HEK293 (cell line): ENCODE results near the gene MT1F.

Experiments used
- CTCF ChIA-PET: fragments of 350-600 bp; formaldehyde crosslinking; extraction: SDS; loops from one replicate; lab custom pipeline; 2021; ENCODE audit warnings: antibody characterized with exemption; lab: Yijun Ruan, JAX
- POLR2A ChIA-PET: fragments of 300-600 bp; formaldehyde crosslinking; extraction: SDS; loops from one replicate; lab custom pipeline; 2020; ENCODE audit warnings: antibody characterized with exemption, inconsistent platforms; lab: Yijun Ruan, JAX
- H3K27ac ChIP-seq: fragments of 200-500 bp; sonication (Bioruptor generic); 2 replicates; pipeline ENCODE4 v1.5.1; 2014; ENCODE audit warnings: low read depth, low read length, control low read depth, inconsistent platforms; ENCODE audit errors: extremely low read depth
- H3K36me3 ChIP-seq, 2 experiments: fragments of 200-500 bp in 1 of 2; sonication (Bioruptor generic) in 1 of 2; 1 replicate in 1 of 2; 2 replicates in 1 of 2; pipeline ENCODE4 v1.5.1; 2014 to 2017; ENCODE audit warnings: inconsistent platforms in 2 of 2, low read length in 2 of 2; ENCODE audit not compliant: control insufficient read depth in 2 of 2, insufficient read depth in 1 of 2
- H3K4me1 ChIP-seq: fragments of 200-500 bp; sonication (Bioruptor generic); 2 replicates; pipeline ENCODE4 v1.5.1; 2014; ENCODE audit warnings: mild to moderate bottlenecking, low read length, inconsistent platforms; ENCODE audit not compliant: control insufficient read depth, insufficient read depth
- H3K4me3 ChIP-seq: 2 replicates; pipeline ENCODE4 v1.5.1; 2011; ENCODE audit warnings: low read depth, mild to moderate bottlenecking, control low read depth, low read length, moderate library complexity
- H3K9me3 ChIP-seq: fragments of 200-500 bp; sonication (Bioruptor generic); 2 replicates; pipeline ENCODE4 v1.5.1; 2014; ENCODE audit warnings: low read depth, low read length, inconsistent platforms; ENCODE audit not compliant: control insufficient read depth, insufficient read depth
- HOXD13 ChIP-seq: sonication (generic); formaldehyde crosslinking; IDR thresholded peaks from 2 replicates; pipeline ENCODE4 v1.8.0; 2022; ENCODE audit warnings: missing genetic modification reagents, borderline replicate concordance
- KLF16 ChIP-seq: fragments of 450-650 bp; formaldehyde crosslinking; IDR thresholded peaks from 2 replicates; pipeline ENCODE4 v1.5.1; 2017; ENCODE audit warnings: missing biosample characterization, missing genetic modification characterization
- PRDM10 ChIP-seq: fragments of 450-650 bp; formaldehyde crosslinking; IDR thresholded peaks from 2 replicates; pipeline ENCODE4 v1.5.1; 2016; ENCODE audit warnings: missing biosample characterization, missing genetic modification characterization
- RBAK ChIP-seq: fragments of 450-650 bp; formaldehyde crosslinking; IDR thresholded peaks from 2 replicates; pipeline ENCODE4 v1.5.1; 2016; ENCODE audit warnings: missing biosample characterization, missing genetic modification characterization
- SALL2 ChIP-seq: fragments of 450-650 bp; formaldehyde crosslinking; IDR thresholded peaks from 2 replicates; pipeline ENCODE4 v1.5.0; 2017; ENCODE audit warnings: missing biosample characterization, mild to moderate bottlenecking, missing genetic modification characterization, borderline replicate concordance
- SCRT1 ChIP-seq: fragments of 450-650 bp; formaldehyde crosslinking; IDR thresholded peaks from 2 replicates; pipeline ENCODE4 v1.5.1; 2016; ENCODE audit warnings: missing biosample characterization, missing genetic modification characterization, borderline replicate concordance
- SP2 ChIP-seq: fragments of 450-650 bp; formaldehyde crosslinking; IDR thresholded peaks from 2 replicates; pipeline ENCODE4 v1.5.1; 2016; ENCODE audit warnings: missing biosample characterization, missing genetic modification characterization
- ZBTB44 ChIP-seq: fragments of 450-650 bp; IDR thresholded peaks from 2 replicates; pipeline ENCODE4 v1.5.1; 2018; ENCODE audit warnings: missing biosample characterization, mild to moderate bottlenecking, missing genetic modification characterization
- ZEB2 ChIP-seq: fragments of 450-650 bp; formaldehyde crosslinking; IDR thresholded peaks from 2 replicates; pipeline ENCODE4 v1.5.1; 2016; ENCODE audit warnings: missing biosample characterization, missing genetic modification characterization
- ZNF350 ChIP-seq: fragments of 450-650 bp; formaldehyde crosslinking; IDR thresholded peaks from 2 replicates; pipeline ENCODE4 v1.5.0; 2017; ENCODE audit warnings: missing biosample characterization, mild to moderate bottlenecking, missing genetic modification characterization
- ZNF473 ChIP-seq: fragments of 450-650 bp; formaldehyde crosslinking; IDR thresholded peaks from 2 replicates; pipeline ENCODE4 v1.5.1; 2017; ENCODE audit warnings: missing biosample characterization, missing genetic modification characterization
- ZNF623 ChIP-seq: fragments of 450-650 bp; formaldehyde crosslinking; IDR thresholded peaks from 2 replicates; pipeline ENCODE4 v1.5.1; 2016; ENCODE audit warnings: missing biosample characterization, missing genetic modification characterization
- ZNF785 ChIP-seq: fragments of 450-650 bp; formaldehyde crosslinking; IDR thresholded peaks from 2 replicates; pipeline ENCODE4 v1.5.1; 2016; ENCODE audit warnings: missing biosample characterization, missing genetic modification characterization
- TF ChIP-seq, protein P1 (sequence below): fragments of 450-650 bp; formaldehyde crosslinking; IDR thresholded peaks from 2 replicates; pipeline ENCODE4 v1.5.1; 2016; ENCODE audit warnings: missing biosample characterization, missing genetic modification characterization
- TF ChIP-seq, protein P2 (sequence below): fragments of 450-650 bp; formaldehyde crosslinking; IDR thresholded peaks from 2 replicates; pipeline ENCODE4 v1.5.1; 2016; ENCODE audit warnings: missing biosample characterization, missing genetic modification characterization
- TF ChIP-seq, protein P3 (sequence below): fragments of 450-650 bp; formaldehyde crosslinking; IDR thresholded peaks from 2 replicates; pipeline ENCODE4 v1.5.1; 2016; ENCODE audit warnings: missing biosample characterization, missing genetic modification characterization

MT1F gene

DNA sequence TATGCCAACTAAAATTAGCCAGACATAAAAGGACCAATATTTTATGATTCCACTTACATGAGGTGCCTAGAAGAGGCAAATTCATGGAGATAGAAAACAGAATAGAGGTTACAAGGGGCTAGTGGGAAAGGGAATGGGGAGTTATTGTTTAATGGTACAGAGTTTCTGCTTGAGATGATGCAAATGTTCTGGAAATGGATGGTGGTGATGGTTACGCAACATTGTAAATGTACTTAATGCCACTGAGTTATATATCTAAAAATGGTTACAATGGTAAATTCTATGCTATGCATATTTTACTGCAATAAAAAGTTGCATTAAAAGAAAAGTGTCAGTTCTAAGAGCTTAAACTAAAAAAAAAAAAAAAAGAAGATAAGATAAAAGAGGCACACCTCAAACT is 42.4 kb downstream of the MT1F start (continued):
- TF ChIP-seq, protein P1, sequence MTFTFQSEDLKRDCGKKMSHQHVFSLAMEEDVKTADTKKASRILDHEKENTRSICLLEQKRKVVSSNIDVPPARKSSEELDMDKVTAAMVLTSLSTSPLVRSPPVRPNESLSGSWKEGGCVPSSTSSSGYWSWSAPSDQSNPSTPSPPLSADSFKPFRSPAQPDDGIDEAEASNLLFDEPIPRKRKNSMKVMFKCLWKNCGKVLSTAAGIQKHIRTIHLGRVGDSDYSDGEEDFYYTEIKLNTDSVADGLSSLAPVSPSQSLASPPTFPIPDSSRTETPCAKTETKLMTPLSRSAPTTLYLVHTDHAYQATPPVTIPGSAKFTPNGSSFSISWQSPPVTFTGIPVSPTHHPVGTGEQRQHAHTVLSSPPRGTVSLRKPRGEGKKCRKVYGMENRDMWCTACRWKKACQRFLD (tag by site-specific recombination), result no peak
- TF ChIP-seq, protein P2, sequence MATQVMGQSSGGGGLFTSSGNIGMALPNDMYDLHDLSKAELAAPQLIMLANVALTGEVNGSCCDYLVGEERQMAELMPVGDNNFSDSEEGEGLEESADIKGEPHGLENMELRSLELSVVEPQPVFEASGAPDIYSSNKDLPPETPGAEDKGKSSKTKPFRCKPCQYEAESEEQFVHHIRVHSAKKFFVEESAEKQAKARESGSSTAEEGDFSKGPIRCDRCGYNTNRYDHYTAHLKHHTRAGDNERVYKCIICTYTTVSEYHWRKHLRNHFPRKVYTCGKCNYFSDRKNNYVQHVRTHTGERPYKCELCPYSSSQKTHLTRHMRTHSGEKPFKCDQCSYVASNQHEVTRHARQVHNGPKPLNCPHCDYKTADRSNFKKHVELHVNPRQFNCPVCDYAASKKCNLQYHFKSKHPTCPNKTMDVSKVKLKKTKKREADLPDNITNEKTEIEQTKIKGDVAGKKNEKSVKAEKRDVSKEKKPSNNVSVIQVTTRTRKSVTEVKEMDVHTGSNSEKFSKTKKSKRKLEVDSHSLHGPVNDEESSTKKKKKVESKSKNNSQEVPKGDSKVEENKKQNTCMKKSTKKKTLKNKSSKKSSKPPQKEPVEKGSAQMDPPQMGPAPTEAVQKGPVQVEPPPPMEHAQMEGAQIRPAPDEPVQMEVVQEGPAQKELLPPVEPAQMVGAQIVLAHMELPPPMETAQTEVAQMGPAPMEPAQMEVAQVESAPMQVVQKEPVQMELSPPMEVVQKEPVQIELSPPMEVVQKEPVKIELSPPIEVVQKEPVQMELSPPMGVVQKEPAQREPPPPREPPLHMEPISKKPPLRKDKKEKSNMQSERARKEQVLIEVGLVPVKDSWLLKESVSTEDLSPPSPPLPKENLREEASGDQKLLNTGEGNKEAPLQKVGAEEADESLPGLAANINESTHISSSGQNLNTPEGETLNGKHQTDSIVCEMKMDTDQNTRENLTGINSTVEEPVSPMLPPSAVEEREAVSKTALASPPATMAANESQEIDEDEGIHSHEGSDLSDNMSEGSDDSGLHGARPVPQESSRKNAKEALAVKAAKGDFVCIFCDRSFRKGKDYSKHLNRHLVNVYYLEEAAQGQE, result no peak
- TF ChIP-seq ZNF350 (tag by site-specific recombination), result no peak
- no peak for TF ChIP-seq ZNF473
- TF ChIP-seq, protein P3, sequence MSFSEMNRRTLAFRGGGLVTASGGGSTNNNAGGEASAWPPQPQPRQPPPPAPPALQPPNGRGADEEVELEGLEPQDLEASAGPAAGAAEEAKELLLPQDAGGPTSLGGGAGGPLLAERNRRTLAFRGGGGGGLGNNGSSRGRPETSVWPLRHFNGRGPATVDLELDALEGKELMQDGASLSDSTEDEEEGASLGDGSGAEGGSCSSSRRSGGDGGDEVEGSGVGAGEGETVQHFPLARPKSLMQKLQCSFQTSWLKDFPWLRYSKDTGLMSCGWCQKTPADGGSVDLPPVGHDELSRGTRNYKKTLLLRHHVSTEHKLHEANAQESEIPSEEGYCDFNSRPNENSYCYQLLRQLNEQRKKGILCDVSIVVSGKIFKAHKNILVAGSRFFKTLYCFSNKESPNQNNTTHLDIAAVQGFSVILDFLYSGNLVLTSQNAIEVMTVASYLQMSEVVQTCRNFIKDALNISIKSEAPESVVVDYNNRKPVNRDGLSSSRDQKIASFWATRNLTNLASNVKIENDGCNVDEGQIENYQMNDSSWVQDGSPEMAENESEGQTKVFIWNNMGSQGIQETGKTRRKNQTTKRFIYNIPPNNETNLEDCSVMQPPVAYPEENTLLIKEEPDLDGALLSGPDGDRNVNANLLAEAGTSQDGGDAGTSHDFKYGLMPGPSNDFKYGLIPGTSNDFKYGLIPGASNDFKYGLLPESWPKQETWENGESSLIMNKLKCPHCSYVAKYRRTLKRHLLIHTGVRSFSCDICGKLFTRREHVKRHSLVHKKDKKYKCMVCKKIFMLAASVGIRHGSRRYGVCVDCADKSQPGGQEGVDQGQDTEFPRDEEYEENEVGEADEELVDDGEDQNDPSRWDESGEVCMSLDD (tag by site-specific recombination), result no peak
- TF ChIP-seq ZNF785 (tag by site-specific recombination), result no peak
- TF ChIP-seq ZEB2 (tag by site-specific recombination), result no peak
- TF ChIP-seq KLF16 (tag by site-specific recombination), result no peak
- TF ChIP-seq, all 188 proteins: peak for 0

GRCh38 chr16:56700631-56701030 is 42.9 kb downstream of the MT1F start:
- Histone ChIP-seq H3K27ac (no peak overlapping the region), H3K36me3 (no peaks in the 10 kb centered on the region), H3K4me3 (no peak overlapping the region), H3K9me3 (no peaks in the 10 kb centered on the region), H3K4me1 (no peaks in the 10 kb centered on the region)
- ChIA-PET CTCF (interaction anchor here (0.7 to 4.4 kb wide), 13 partner anchors 15 to 187 kb away, joined by 3 to 66 read pairs (median 10); partner anchors contain the start of gene MT2A), POLR2A (interaction anchor here (0.6 kb wide), 1 partner anchor 223 kb away, joined by 5 read pairs; no protein-coding TSS in a partner anchor)
- TF ChIP-seq ZBTB44 (tag by site-specific recombination) (no peak), ZNF623 (no peak), SP2 (tag by site-specific recombination) (no peak)

- POLR2A ChIA-PET, result interaction anchor here (0.8 to 1.0 kb wide), 2 partner anchors 44 to 250 kb away, joined by 5 to 6 read pairs; partner anchors contain the start of genes MT1F, NUDT21 and OGFOD1
Measured at GRCh38 chr16:56701534-56701933, 43.8 kb downstream of the MT1F start.

More at GRCh38 chr16:56701534-56701933, 43.8 kb downstream of the MT1F start:
- Histone ChIP-seq H3K4me3 (no peak overlapping the region), H3K36me3 (no peaks in the 10 kb centered on the region), H3K9me3 (no peaks in the 10 kb centered on the region), H3K4me1 (no peaks in the 10 kb centered on the region), H3K27ac (no peak overlapping the region)
- CTCF ChIA-PET, result interaction anchor here (0.5 to 4.4 kb wide), 60 partner anchors 9 to 759 kb away, joined by 3 to 66 read pairs (median 4); partner anchors contain the start of gene MT2A
- TF ChIP-seq SCRT1, result no peak
- TF ChIP-seq SALL2 (tag by site-specific recombination), result no peak
- TF ChIP-seq PRDM10 (tag by site-specific recombination), result peak; percentile 60
- TF ChIP-seq HOXD13 (CRISPR knock-in tag), result no peak
- TF ChIP-seq RBAK (tag by site-specific recombination), result no peak
